AG04450 (cell line): Measurements from ENCODE around the gene CHST13. TPM values are rescaled to one million over a fixed set of nuclear protein-coding genes. Genes with fewer than 3 reads are reported as not detected.

Experiments
- CTCF ChIA-PET: fragments of 300-600, 350-600 bp; formaldehyde crosslinking; extraction: SDS; loops from one replicate; lab custom pipeline; 2022; ENCODE audit warnings: antibody characterized with exemption, inconsistent platforms; lab: Charles Lee
- POLR2A ChIA-PET: fragments of 350-600 bp; formaldehyde crosslinking; extraction: SDS; loops from one replicate; lab custom pipeline; 2021; ENCODE audit warnings: antibody characterized with exemption, inconsistent platforms; lab: Yijun Ruan, JAX
- DNase-seq: peaks from one replicate; pipeline ENCODE4 v3.0.0-alpha.2; 2011; ENCODE audit warnings: low read depth, low spot score
- H3K27ac ChIP-seq: one replicate; pipeline ENCODE4 v1.5.1; 2012; ENCODE audit warnings: low read depth, low read length, control low read depth
- H3K27me3 ChIP-seq: one replicate; pipeline ENCODE4 v1.6.0; 2012; ENCODE audit warnings: low read length; ENCODE audit not compliant: control insufficient read depth, insufficient read depth
- H3K4me3 ChIP-seq: 2 replicates; pipeline ENCODE4 v1.5.1; 2011; ENCODE audit warnings: mild to moderate bottlenecking, low read depth, low read length, control low read depth
- H3K9me3 ChIP-seq: 2 replicates; pipeline ENCODE4 v1.5.1; 2012; ENCODE audit warnings: low read length; ENCODE audit not compliant: control insufficient read depth, insufficient read depth
- CTCF ChIP-seq: IDR thresholded peaks from 2 replicates; pipeline ENCODE4 v1.5.1; 2011; ENCODE audit warnings: low read depth, low read length, control low read depth, inconsistent platforms
- polyA plus RNA-seq: library from polyadenylated mRNA; depleted of rRNA; stranded (reverse); fragments of >200 nt; gene quantifications from 2 replicates; pipeline ENCODE4 v1.2.3, GENCODE V29; 2011

The CHST13 gene
- polyA plus RNA-seq, 1 experiment, result not detected

- DNase-seq, result no peak
- peaks cover 34% of the 10 kb centered on the region for H3K27me3 ChIP-seq
- ChIA-PET CTCF (interaction anchor here (0.6 kb wide), 1 partner anchor 43 kb away, joined by 4 read pairs; no protein-coding TSS in a partner anchor), POLR2A (no interaction called here)
- no peaks in the 10 kb centered on the region; the same call in 1 of the 2 replicates for H3K9me3 ChIP-seq
- no peak for TF ChIP-seq CTCF
- H3K4me3 ChIP-seq, result no peak overlapping the region
- H3K27ac ChIP-seq, result no peak overlapping the region
Measured at GRCh38 chr3:126562737-126563276, 38.9 kb downstream of the CHST13 start.

DNA sequence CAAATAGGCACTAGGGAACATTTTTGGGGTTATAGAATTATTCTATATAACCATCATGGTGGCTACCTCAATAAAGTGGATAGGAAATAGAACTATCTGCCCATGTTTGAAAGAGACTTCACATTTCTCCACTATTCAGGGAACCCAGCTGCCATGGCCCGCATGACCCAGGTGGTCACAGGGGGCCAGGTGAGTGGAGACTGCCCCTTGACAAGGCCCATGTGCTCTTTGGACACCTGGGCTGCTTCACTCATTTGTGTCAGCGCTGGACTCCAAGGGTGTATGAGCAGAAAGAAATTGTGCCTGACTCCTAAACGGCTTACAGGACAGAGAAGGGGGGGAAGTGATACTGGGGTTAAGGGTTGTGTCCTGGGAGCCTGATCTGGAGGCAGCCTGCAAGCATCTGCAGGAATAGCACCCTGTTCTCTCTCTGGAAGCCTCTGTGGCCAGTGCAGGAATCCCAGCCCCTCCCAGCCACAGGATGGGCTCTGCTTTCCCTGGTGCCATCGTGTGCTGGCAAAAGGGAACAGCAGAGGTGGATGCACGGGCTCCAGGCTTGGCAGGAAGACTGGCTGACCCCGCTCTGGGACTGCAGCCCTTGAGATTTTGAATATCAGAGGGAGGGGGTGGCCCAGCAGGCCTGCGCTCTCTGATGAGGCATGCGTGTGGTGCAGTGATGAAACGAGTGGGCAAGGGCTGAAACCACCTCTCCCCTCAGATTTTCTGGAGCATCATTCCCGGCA lies 43.9 kb downstream of the CHST13 start:
- DNase-seq, result no peak
- 0 out of 2 replicates have a peak, but pooled peaks have one; percentile 2 for TF ChIP-seq CTCF
- CTCF ChIA-PET, result no interaction called here

GRCh38 chr3:126568776-126569342 lies 44.9 kb downstream of the CHST13 start:
- no peaks in the 10 kb centered on the region for H3K9me3 ChIP-seq
- no peak for TF ChIP-seq CTCF
- H3K27ac ChIP-seq, result no peak overlapping the region
- POLR2A ChIA-PET, result no interaction called here
- CTCF ChIA-PET, result no interaction called here
- DNase-seq, result no peak
- no peak overlapping the region for H3K4me3 ChIP-seq
- peaks cover 27% of the 10 kb centered on the region for H3K27me3 ChIP-seq

More for the DNA sequence above, 43.9 kb downstream of the CHST13 start:
- no peak overlapping the region for H3K4me3 ChIP-seq
- peaks cover 29% of the 10 kb centered on the region for H3K27me3 ChIP-seq
- H3K9me3 ChIP-seq, result no peaks in the 10 kb centered on the region
- no peak overlapping the region for H3K27ac ChIP-seq
- POLR2A ChIA-PET, result no interaction called here

DNA sequence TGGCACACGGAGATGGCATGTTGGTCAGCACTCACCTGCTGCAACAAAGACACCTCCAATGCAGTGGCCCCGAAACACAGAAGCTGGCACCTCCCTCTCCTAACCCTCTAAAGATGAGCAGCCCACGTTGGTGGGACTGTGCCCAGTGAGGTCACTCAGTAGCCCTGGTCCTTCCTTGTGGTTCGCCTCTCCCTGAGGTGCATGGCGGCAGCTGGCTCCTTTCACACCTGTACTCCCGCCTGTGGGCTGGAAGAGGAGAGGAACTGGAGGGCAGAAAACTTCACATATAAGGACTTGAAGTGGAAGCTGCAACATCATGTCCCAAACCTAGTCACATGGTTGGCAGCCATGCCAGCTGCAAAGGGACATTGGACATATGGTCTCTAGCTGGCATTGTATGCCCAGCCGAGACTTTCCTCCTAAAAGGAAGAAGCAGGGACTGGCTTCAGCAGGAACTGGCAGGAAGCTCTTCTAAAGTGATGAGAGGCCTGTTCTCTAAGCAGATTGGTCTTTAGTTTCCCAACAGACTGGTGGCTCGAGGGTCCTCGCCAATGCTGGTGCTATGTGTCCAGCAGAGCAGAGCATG lies 45.5 kb downstream of the CHST13 start:
- no peak overlapping the region for H3K27ac ChIP-seq
- no peak for DNase-seq
- H3K4me3 ChIP-seq, result no peak overlapping the region
- ChIA-PET POLR2A (no interaction called here), CTCF (no interaction called here)
- no peak for TF ChIP-seq CTCF
- no peaks in the 10 kb centered on the region for H3K9me3 ChIP-seq
- H3K27me3 ChIP-seq, result peaks cover 27% of the 10 kb centered on the region
